Upper lobe of left lung (tissue), 6 donors: ENCODE results near the gene RHBDF2. TPM values are rescaled to one million over a fixed set of nuclear protein-coding genes. Genes with fewer than 3 reads are reported as not detected.

Experiments used
- ATAC-seq, 2 donors: fragments of 200-7000 bp; cut with Tn5 transposase; one replicate each; pipeline ENCODE4 v1.9.1; 2022; ENCODE audit warnings: mild to moderate bottlenecking in 2 of 2, moderate library complexity in 2 of 2; ENCODE audit not compliant: low FRiP score in 2 of 2
- DNase-seq, 2 donors: peaks; one replicate each; pipeline ENCODE4 v3.0.0-alpha.2; 2019 to 2020
- H3K27ac ChIP-seq, 4 donors: fragments of 200-600 bp; sonication (generic); one replicate each; pipeline ENCODE4 v1.5.1; 2016 to 2019
- H3K27me3 ChIP-seq, 4 donors: fragments of 200-600 bp; sonication (generic); one replicate each; pipeline ENCODE4 v1.5.1; 2017 to 2019
- H3K36me3 ChIP-seq, 4 donors: fragments of 200-600 bp; sonication (generic); one replicate each; pipeline ENCODE4 v1.5.1; 2016 to 2019
- H3K4me1 ChIP-seq, 4 donors: fragments of 200-600 bp; sonication (generic); one replicate each; pipeline ENCODE4 v1.5.1; 2018 to 2019
- H3K4me3 ChIP-seq, 4 donors: fragments of 200-600 bp; sonication (generic); one replicate each; pipeline ENCODE4 v1.5.1; 2017 to 2019; ENCODE audit warnings: mild to moderate bottlenecking in 2 of 4, moderate library complexity in 1 of 4
- H3K9me3 ChIP-seq, 4 donors: fragments of 200-600 bp; sonication (generic); one replicate each; pipeline ENCODE4 v1.5.1; 2018 to 2019
- EP300 ChIP-seq, 4 donors: sonication (generic); formaldehyde crosslinking; IDR thresholded peaks; one replicate each; pipeline ENCODE4 v1.5.1; 2017; ENCODE audit warnings: antibody characterized with exemption in 4 of 4, control low read depth in 2 of 4
- POLR2A ChIP-seq, 4 donors: fragments of 450-650 bp; IDR thresholded peaks; one replicate each; pipeline ENCODE4 v1.5.1; 2016 to 2017; ENCODE audit warnings: antibody characterized with exemption in 4 of 4, mild to moderate bottlenecking in 2 of 4
- POLR2AphosphoS5 ChIP-seq, 2 donors: sonication (generic); formaldehyde crosslinking; IDR thresholded peaks; one replicate each; pipeline ENCODE4 v1.5.1; 2017; ENCODE audit warnings: antibody characterized with exemption in 2 of 2
- WGBS, 2 donors: methylation state at CpG; one replicate each; pipeline ENCODE4 v1.1.5; 2017 to 2018; 5-methylcytosine and 5-hydroxymethylcytosine counted together
- total RNA-seq, 6 donors: library from RNA; depleted of rRNA in 4 of 6; stranded (reverse); fragments of >200 nt in 4 of 6; gene quantifications; one replicate each; pipeline versions ENCODE4 v1.1.0 to v1.2.1, GENCODE V29; 2016 to 2021
- TF ChIP-seq, protein P1 (sequence below), 6 experiments: fragments of 450-650 bp in 4 of 6; fragments of 200-600 bp in 2 of 6; sonication (generic) in 2 of 6; IDR thresholded peaks; one replicate each; pipeline ENCODE4 v1.5.1; 2016 to 2019; ENCODE audit warnings: antibody characterized with exemption in 6 of 6
- donor health status: DM: no; HTN: no; CAD: no; lungs with moderate emphysema.
- donor health status: DM: no; HTN: yes; CAD: no; lungs with severe emphysema.

The RHBDF2 gene
- total RNA-seq, 6 donors from 2014 or later = 34.3 to 137 (median 47.6) TPM

- Histone ChIP-seq H3K27ac (no peak overlapping the region), H3K4me1 (peaks cover 0 to 10% (median 0%) of the 10 kb centered on the region in 4 donors)
- 85 to 90% methylated on average over 6 of the region's 6 CpGs for WGBS, 2 donors
These were observed 61.8 kb downstream of the RHBDF2 start for GRCh38 chr17:76439314-76439928.

GRCh38 chr17:76438906-76439305, 62.3 kb downstream of the RHBDF2 start:
- no peak overlapping the region for H3K27ac ChIP-seq
- WGBS, 2 donors = 88 to 97% methylated on average over 9 of the region's 9 CpGs
- H3K4me3 ChIP-seq = no peak overlapping the region
- H3K27me3 ChIP-seq = no peaks in the 10 kb centered on the region
- no peak for DNase-seq
- ATAC-seq = no peak
- peaks cover 0 to 2% (median 0%) of the 10 kb centered on the region in 4 donors for H3K36me3 ChIP-seq
- TF ChIP-seq POLR2AphosphoS5 (IDR thresholded peaks at IDR 0.05) (no peak), EP300 (IDR thresholded peaks at IDR 0.05) (no peak), POLR2A (IDR thresholded peaks at IDR 0.05) (no peak)
- TF ChIP-seq, protein P1, sequence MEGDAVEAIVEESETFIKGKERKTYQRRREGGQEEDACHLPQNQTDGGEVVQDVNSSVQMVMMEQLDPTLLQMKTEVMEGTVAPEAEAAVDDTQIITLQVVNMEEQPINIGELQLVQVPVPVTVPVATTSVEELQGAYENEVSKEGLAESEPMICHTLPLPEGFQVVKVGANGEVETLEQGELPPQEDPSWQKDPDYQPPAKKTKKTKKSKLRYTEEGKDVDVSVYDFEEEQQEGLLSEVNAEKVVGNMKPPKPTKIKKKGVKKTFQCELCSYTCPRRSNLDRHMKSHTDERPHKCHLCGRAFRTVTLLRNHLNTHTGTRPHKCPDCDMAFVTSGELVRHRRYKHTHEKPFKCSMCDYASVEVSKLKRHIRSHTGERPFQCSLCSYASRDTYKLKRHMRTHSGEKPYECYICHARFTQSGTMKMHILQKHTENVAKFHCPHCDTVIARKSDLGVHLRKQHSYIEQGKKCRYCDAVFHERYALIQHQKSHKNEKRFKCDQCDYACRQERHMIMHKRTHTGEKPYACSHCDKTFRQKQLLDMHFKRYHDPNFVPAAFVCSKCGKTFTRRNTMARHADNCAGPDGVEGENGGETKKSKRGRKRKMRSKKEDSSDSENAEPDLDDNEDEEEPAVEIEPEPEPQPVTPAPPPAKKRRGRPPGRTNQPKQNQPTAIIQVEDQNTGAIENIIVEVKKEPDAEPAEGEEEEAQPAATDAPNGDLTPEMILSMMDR (IDR thresholded peaks at IDR 0.05) = no peak
- H3K9me3 ChIP-seq = no peaks in the 10 kb centered on the region
- peaks cover 0 to 5% (median 0%) of the 10 kb centered on the region in 4 donors for H3K4me1 ChIP-seq

More at GRCh38 chr17:76439314-76439928, 61.8 kb downstream of the RHBDF2 start:
- Histone ChIP-seq H3K9me3 (no peaks in the 10 kb centered on the region), H3K4me3 (no peak overlapping the region), H3K27me3 (no peaks in the 10 kb centered on the region), H3K36me3 (peaks cover 0 to under 1% (median 0%) of the 10 kb centered on the region in 4 donors)
- TF ChIP-seq EP300 (IDR thresholded peaks at IDR 0.05) (no peak), POLR2A (IDR thresholded peaks at IDR 0.05) (no peak), POLR2AphosphoS5 (IDR thresholded peaks at IDR 0.05) (no peak)
- TF ChIP-seq, protein P1 (IDR thresholded peaks at IDR 0.05) = no peak
- DNase-seq = no peak
- ATAC-seq = no peak

DNA sequence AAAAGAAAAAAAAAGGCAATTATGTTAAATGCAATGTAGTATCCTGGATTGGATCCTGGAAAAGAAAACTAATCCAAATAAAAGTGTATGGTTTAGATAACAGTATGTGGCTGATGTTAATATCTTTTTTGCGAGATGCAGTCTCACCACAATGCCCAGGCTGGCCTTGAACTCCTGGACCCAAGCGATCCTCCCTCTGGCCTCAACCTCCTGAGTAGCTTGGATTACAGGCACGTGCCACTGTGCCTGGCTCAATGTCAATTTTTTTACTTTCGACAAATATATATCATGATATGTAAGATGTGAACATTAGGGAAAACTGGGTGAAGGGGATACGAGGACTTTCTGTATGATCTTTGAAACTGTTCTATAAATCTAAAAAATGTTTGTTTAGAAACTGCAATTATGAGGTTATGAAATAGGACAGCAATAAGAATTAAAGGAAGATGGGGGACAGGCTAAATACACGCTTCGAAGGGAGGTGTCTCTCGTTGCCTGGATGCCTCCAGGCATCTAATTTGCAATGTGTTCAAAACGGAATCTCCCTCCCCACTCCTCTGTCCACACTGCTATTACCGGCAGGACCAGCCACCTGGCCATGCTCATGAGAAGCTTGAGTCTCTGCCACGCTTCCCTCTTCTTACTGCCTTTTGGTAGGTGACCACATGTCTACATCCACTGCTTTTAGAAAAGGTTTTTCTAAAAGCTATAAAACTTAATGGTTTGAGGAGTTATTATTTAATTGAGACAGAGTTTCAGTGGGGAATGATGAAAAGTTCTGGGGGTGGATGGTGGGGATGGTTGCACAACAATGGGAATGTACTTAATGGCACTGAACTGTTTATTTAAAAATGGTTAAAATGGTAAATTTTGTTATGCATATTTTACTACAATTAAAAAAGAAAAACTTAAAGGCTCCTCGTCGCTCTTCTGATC, 63.5 kb downstream of the RHBDF2 start:
- DNase-seq = no peak
- Histone ChIP-seq H3K4me3 (no peak overlapping the region), H3K27me3 (no peaks in the 10 kb centered on the region), H3K36me3 (peaks cover 0 to 2% (median 0%) of the 10 kb centered on the region in 4 donors), H3K4me1 (peaks cover 0 to under 1% (median 0%) of the 10 kb centered on the region in 4 donors), H3K9me3 (no peaks in the 10 kb centered on the region), H3K27ac (no peak overlapping the region)
- no peak for ATAC-seq
- TF ChIP-seq POLR2AphosphoS5 (IDR thresholded peaks at IDR 0.05) (no peak), POLR2A (IDR thresholded peaks at IDR 0.05) (no peak), EP300 (IDR thresholded peaks at IDR 0.05) (no peak)
- WGBS, 2 donors = 78 to 82% methylated on average over 13 of the region's 13 CpGs

GRCh38 chr17:76435751-76436150, 65.5 kb downstream of the RHBDF2 start:
- no peaks in the 10 kb centered on the region for H3K27me3 ChIP-seq
- peaks cover 0 to 21% (median 10%) of the 10 kb centered on the region in 4 donors for H3K4me1 ChIP-seq
- no peak overlapping the region for H3K27ac ChIP-seq
- TF ChIP-seq, protein P1 (IDR thresholded peaks at IDR 0.05) = no peak
- TF ChIP-seq EP300 (IDR thresholded peaks at IDR 0.05) = no peak
- ATAC-seq (no peak), DNase-seq (no peak)
- peaks cover 0 to 2% (median 0%) of the 10 kb centered on the region in 4 donors for H3K36me3 ChIP-seq
- no peak overlapping the region for H3K4me3 ChIP-seq
- WGBS, 2 donors = 93 to 96% methylated on average over 5 to 11 of the region's 11 CpGs
- no peaks in the 10 kb centered on the region for H3K9me3 ChIP-seq

GRCh38 chr17:76434870-76435269, 66.4 kb downstream of the RHBDF2 start:
- WGBS, 2 donors = 91 to 94% methylated on average over 7 of the region's 7 CpGs
- DNase-seq (no peak), ATAC-seq (no peak)
- Histone ChIP-seq H3K4me1 (peaks cover 0 to 23% (median 12%) of the 10 kb centered on the region in 4 donors), H3K27ac (no peak overlapping the region), H3K27me3 (no peaks in the 10 kb centered on the region), H3K9me3 (no peaks in the 10 kb centered on the region), H3K4me3 (no peak overlapping the region), H3K36me3 (peaks cover 0 to 2% (median 0%) of the 10 kb centered on the region in 4 donors)
- no peak for TF ChIP-seq EP300 (IDR thresholded peaks at IDR 0.05)
- no peak for TF ChIP-seq POLR2AphosphoS5 (IDR thresholded peaks at IDR 0.05)
- TF ChIP-seq POLR2A (IDR thresholded peaks at IDR 0.05) = no peak
- TF ChIP-seq, protein P1 (IDR thresholded peaks at IDR 0.05) = no peak
